ENCODE results near the gene MRM1. TPM values are rescaled to one million over a fixed set of nuclear protein-coding genes. Genes with fewer than 3 reads are reported as not detected.
"Not testable (repeated sequence)": the region's sequence is repeated elsewhere in the genome, so short reads cannot be mapped to it uniquely, and the experiment has no call there.

Gene MRM1
- total RNA-seq, 1 donor from 2014 or later: 21.0 TPM

GRCh38 chr17:36593656-36594316 is 7.6 kb upstream of the MRM1 start:
- intact Hi-C loops (cut with micrococcal nuclease): no loop called here
- Mint-ChIP-seq H3K4me3 (no peak overlapping the region), H3K9me3 (no peaks in the 10 kb centered on the region), H3K4me1 (ENCODE audit: low read depth) (peaks cover 28% of the 10 kb centered on the region), H3K27me3 (ENCODE audit: insufficient read depth) (no peaks in the 10 kb centered on the region), H3K36me3 (ENCODE audit: low read depth) (peaks cover 11% of the 10 kb centered on the region), H3K27ac (no peak overlapping the region)
- no peak for DNase-seq (ENCODE audit: low spot score)

- Mint-ChIP-seq H3K36me3 (ENCODE audit: low read depth) (peaks cover 5% of the 10 kb centered on the region), H3K27ac (no peak overlapping the region), H3K9me3 (no peaks in the 10 kb centered on the region), H3K4me1 (ENCODE audit: low read depth) (peaks cover 28% of the 10 kb centered on the region), H3K27me3 (ENCODE audit: insufficient read depth) (no peaks in the 10 kb centered on the region), H3K4me3 (no peak overlapping the region)
- no peak for DNase-seq (ENCODE audit: low spot score)
- intact Hi-C loops (cut with micrococcal nuclease): no loop called here
These were observed 6.6 kb upstream of the MRM1 start for GRCh38 chr17:36594626-36595401.

- intact Hi-C loops (cut with micrococcal nuclease): no loop called here
- DNase-seq (ENCODE audit: low spot score): no peak
- no peaks in the 10 kb centered on the region for H3K27me3 Mint-ChIP-seq (ENCODE audit: insufficient read depth)
- no peaks in the 10 kb centered on the region for H3K9me3 Mint-ChIP-seq
- no peak overlapping the region for H3K4me3 Mint-ChIP-seq
- no peak overlapping the region for H3K27ac Mint-ChIP-seq
- H3K4me1 Mint-ChIP-seq (ENCODE audit: low read depth): peaks cover 27% of the 10 kb centered on the region
- H3K36me3 Mint-ChIP-seq (ENCODE audit: low read depth): peaks cover 3% of the 10 kb centered on the region
These were observed 4.2 kb upstream of the MRM1 start for GRCh38 chr17:36597226-36597625.

GRCh38 chr17:36597866-36598777 is 3.3 kb upstream of the MRM1 start:
- Mint-ChIP-seq H3K4me1 (ENCODE audit: low read depth) (peaks cover 26% of the 10 kb centered on the region), H3K9me3 (no peaks in the 10 kb centered on the region), H3K27ac (no peak overlapping the region), H3K27me3 (ENCODE audit: insufficient read depth) (no peaks in the 10 kb centered on the region), H3K36me3 (ENCODE audit: low read depth) (peaks cover 3% of the 10 kb centered on the region), H3K4me3 (no peak overlapping the region)
- DNase-seq (ENCODE audit: low spot score): no peak
- intact Hi-C loops (cut with micrococcal nuclease): no loop called here

GRCh38 chr17:36598951-36599401 is 2.4 kb upstream of the MRM1 start:
- Mint-ChIP-seq H3K4me3 (no peak overlapping the region), H3K36me3 (ENCODE audit: low read depth) (peaks cover 2% of the 10 kb centered on the region), H3K4me1 (ENCODE audit: low read depth) (peaks cover 27% of the 10 kb centered on the region), H3K27ac (no peak overlapping the region), H3K9me3 (no peaks in the 10 kb centered on the region), H3K27me3 (ENCODE audit: insufficient read depth) (no peaks in the 10 kb centered on the region)
- intact Hi-C loops (cut with micrococcal nuclease): no loop called here
- DNase-seq (ENCODE audit: low spot score): no peak

- intact Hi-C loops (cut with micrococcal nuclease): loop anchor here (10.0 kb wide), 1 partner anchor 1005 kb away; the partner anchor contains the start of gene SYNRG
- Mint-ChIP-seq H3K27ac (no peak overlapping the region), H3K9me3 (no peaks in the 10 kb centered on the region), H3K27me3 (ENCODE audit: insufficient read depth) (no peaks in the 10 kb centered on the region), H3K36me3 (ENCODE audit: low read depth) (peaks cover 5% of the 10 kb centered on the region), H3K4me3 (peak overlapping the region; percentile 7), H3K4me1 (ENCODE audit: low read depth) (peaks cover 30% of the 10 kb centered on the region)
- no peak for DNase-seq (ENCODE audit: low spot score)
These were observed 1.7 kb upstream of the MRM1 start for GRCh38 chr17:36599546-36600250.

- no peak for DNase-seq (ENCODE audit: low spot score)
- Mint-ChIP-seq H3K4me3 (peak overlapping the region; percentile 91), H3K27me3 (ENCODE audit: insufficient read depth) (no peaks in the 10 kb centered on the region), H3K9me3 (no peaks in the 10 kb centered on the region), H3K27ac (peak overlapping the region; percentile 70), H3K4me1 (ENCODE audit: low read depth) (peaks cover 30% of the 10 kb centered on the region), H3K36me3 (ENCODE audit: low read depth) (peaks cover 5% of the 10 kb centered on the region)
- intact Hi-C loops (cut with micrococcal nuclease): loop anchor here (10.0 kb wide), 1 partner anchor 1004 kb away; the partner anchor contains the start of gene SYNRG
These were observed 918 bp upstream of the MRM1 start for GRCh38 chr17:36600465-36600864.

- peaks cover 35% of the 10 kb centered on the region for H3K4me1 Mint-ChIP-seq (ENCODE audit: low read depth)
- peaks cover 5% of the 10 kb centered on the region for H3K36me3 Mint-ChIP-seq (ENCODE audit: low read depth)
- intact Hi-C loops (cut with micrococcal nuclease): loop anchor here (1.0 to 10.0 kb wide), 5 partner anchors 10 to 1004 kb away; partner anchors contain the start of genes AATF, DHRS11, GGNBP2 and MYO19
- peak overlapping the region; percentile 91 for H3K4me3 Mint-ChIP-seq
- H3K27me3 Mint-ChIP-seq (ENCODE audit: insufficient read depth): no peaks in the 10 kb centered on the region
- H3K9me3 Mint-ChIP-seq: no peaks in the 10 kb centered on the region
- DNase-seq (ENCODE audit: low spot score): no peak
- peak overlapping the region; percentile 70 for H3K27ac Mint-ChIP-seq
These were observed 464 bp upstream of the MRM1 start for GRCh38 chr17:36600936-36601302.

GRCh38 chr17:36602030-36602748 is 806 bp downstream of the MRM1 start:
- peak overlapping the region; percentile 91 for H3K4me3 Mint-ChIP-seq
- peaks cover 38% of the 10 kb centered on the region for H3K4me1 Mint-ChIP-seq (ENCODE audit: low read depth)
- intact Hi-C loops (cut with micrococcal nuclease): loop anchor here (10.0 kb wide), 1 partner anchor 1003 kb away; the partner anchor contains the start of gene SYNRG
- peaks cover 5% of the 10 kb centered on the region for H3K36me3 Mint-ChIP-seq (ENCODE audit: low read depth)
- H3K27me3 Mint-ChIP-seq (ENCODE audit: insufficient read depth): no peaks in the 10 kb centered on the region
- peak overlapping the region; percentile 70 for H3K27ac Mint-ChIP-seq
- H3K9me3 Mint-ChIP-seq: no peaks in the 10 kb centered on the region
- DNase-seq (ENCODE audit: low spot score): no peak

- Mint-ChIP-seq H3K27ac (peak overlapping the region; percentile 50), H3K4me3 (peak overlapping the region; percentile 91), H3K9me3 (no peaks in the 10 kb centered on the region), H3K4me1 (ENCODE audit: low read depth) (peaks cover 38% of the 10 kb centered on the region), H3K27me3 (ENCODE audit: insufficient read depth) (no peaks in the 10 kb centered on the region), H3K36me3 (ENCODE audit: low read depth) (peaks cover 10% of the 10 kb centered on the region)
- intact Hi-C loops (cut with micrococcal nuclease): loop anchor here (1.0 to 10.0 kb wide), 2 partner anchors 26 to 1002 kb away; partner anchors contain the start of gene SYNRG
- peak; percentile 53 for DNase-seq (ENCODE audit: low spot score)
These were observed 1.6 kb downstream of the MRM1 start for GRCh38 chr17:36602924-36603384.

GRCh38 chr17:36605028-36605427 is 3.6 kb downstream of the MRM1 start:
- Mint-ChIP-seq H3K36me3 (ENCODE audit: low read depth) (peaks cover 12% of the 10 kb centered on the region), H3K4me1 (ENCODE audit: low read depth) (peaks cover 38% of the 10 kb centered on the region), H3K4me3 (peak overlapping the region; percentile 22)
- not testable (repeated sequence) for H3K27ac Mint-ChIP-seq; DNase-seq (ENCODE audit: low spot score); H3K9me3 Mint-ChIP-seq; H3K27me3 Mint-ChIP-seq (ENCODE audit: insufficient read depth)
- intact Hi-C loops (cut with micrococcal nuclease): loop anchor here (10.0 kb wide), 1 partner anchor 1000 kb away; the partner anchor contains the start of gene SYNRG

Measured in activated T-helper 1 cell treated with anti-CD3 and anti-CD28 coated beads, Interleukin-12 subunit alpha, Interleukin-12 subunit beta, Interleukin-2, Interleukin-4 antibody, amounts not matched to agents 30 ng/mL and 10 ng/mL and 1 ng/mL, durations not matched to agents 14 hours and 24 hours and 36 hours (primary cell).